GM18508 (cell line): ENCODE measurements around the gene LRRC25.
"Not testable (repeated sequence)": the region's sequence is repeated elsewhere in the genome, so short reads cannot be mapped to it uniquely, and the experiment has no call there.

Experiments
- ATAC-seq: cut with Tn5 transposase; IDR thresholded peaks from one replicate; pipeline ENCODE4 v1.9.1; 2021; ENCODE audit warnings: moderate number of reproducible peaks; ENCODE audit not compliant: insufficient read depth, unreplicated experiment

LRRC25 gene

GRCh38 chr19:18412610-18413239 lies 15.3 kb upstream of the LRRC25 start:
- no peak for ATAC-seq

DNA sequence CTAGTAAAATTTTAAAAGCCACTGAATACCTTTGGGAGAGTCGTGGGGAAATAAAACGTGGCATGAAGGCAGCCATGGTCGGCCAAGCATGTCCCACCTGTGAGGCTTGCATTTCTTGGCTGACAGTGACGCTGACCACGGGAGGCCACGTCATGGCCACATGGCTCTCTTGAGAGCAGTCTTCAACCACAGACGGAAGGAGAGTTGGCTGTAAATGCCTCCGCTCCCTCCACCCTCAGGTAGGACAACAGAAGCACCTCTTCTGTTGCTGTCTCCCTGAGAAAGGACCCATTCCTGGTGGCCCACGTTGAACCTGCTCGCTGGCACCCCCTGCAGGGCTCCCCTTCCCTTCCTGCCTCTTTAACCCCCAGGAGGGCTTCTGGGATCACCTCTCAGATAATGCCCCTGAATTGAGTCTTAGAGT lies 10.6 kb upstream of the LRRC25 start:
- no peak for ATAC-seq

DNA sequence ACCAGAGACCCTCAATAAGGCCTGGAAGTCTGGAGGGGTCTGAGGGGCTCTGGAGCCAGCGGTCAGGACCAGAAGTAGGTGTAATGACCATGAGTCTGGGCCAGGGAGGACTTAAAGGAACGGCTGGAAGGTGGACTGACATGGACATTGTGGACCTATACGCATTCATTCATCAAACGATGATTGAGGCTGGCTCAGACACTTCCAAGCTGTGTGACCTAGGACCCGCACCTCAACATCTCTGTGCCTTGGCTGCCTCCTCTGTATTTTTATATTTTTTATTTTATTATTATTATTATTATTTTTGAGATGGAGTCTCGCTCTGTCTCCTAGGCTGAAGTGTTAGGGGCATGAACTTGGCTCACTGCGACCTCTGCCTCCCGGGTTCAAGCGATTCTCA lies 9.3 kb upstream of the LRRC25 start:
- ATAC-seq: no peak

DNA sequence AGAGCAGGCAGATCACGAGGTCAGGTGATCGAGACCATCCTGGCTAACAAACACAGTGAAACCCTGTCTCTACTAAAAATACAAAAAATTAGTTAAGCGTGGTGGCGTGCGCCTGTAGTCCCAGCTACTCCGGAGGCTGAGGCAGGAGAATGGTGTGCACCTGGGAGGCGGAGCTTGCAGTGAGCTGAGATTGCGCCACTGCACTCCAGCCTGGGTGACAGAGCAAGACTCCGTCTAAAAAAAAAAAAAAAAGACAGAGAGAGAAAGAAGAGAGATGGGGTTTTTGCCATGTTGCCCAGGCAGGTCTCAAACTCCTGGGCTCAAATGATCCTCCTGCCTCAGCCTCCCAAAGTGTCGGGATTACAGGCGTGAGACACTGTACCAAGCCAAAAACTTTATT lies 8.3 kb upstream of the LRRC25 start:
- not testable (repeated sequence) for ATAC-seq

DNA sequence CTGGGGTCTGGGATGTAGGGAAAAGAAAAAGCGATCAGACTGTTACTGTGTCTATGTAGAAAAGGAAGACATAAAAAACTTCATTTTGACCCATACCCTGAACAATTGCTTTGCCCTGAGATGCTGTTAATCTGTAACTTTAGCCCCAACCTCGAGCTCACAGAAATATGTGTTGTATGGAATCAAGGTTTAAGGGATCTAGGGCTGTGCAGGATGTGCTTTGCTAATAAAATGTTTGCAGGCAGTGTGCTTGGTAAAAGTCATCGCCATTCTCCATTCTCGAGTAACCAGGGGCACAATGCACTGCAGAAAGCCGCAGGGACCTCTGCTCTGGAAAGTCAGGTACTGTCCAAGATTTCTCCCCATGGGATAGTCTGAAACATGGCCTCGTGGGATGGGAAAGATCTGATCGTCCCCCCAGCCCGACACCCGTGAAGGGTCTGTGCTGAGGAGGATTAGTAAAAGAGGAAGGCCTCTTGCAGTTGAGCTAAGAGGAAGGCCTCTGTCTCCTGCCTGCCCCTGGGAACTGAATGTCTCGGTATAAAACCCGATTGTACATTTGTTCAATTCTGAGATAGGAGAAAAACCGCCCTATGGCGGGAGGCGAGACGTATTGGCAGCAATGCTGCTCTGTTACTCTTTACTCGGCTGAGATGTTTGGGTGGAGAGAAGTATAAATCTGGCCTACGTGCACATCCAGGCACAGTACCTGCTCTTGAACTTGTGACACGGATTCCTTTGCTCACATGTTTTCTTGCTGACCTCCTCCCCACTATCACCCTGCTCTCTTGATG lies 5.2 kb upstream of the LRRC25 start:
- not testable (repeated sequence) for ATAC-seq

DNA sequence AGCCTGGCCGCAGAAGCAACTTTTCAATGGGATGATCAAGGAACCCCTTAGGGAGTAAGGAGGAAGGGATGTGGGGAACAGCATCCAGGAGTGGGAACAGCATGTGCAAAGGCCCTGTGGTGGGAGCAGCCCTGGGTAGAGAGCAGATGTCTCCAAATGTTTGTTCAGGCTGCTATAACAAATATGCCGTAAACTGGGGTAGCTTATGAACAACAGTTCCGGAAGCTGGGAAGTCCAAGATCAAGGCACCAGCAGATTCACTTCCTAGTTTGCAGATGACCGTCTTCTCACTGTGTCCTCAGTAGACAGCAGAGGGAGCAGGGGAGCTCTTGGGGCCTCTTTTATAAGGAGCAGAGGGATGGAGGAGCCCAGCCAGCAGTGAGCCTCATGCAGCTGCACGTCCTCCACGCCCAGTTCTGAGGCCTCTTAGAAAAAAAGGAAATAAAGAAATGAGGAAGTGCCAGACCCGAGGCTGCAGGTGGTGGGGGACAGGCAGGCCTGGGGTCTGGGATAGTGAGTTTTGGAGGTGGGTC lies 4.2 kb upstream of the LRRC25 start:
- ATAC-seq: no peak

GRCh38 chr19:18399008-18399407 lies 1.6 kb upstream of the LRRC25 start:
- ATAC-seq: no peak

GRCh38 chr19:18396471-18397241 lies 766 bp downstream of the LRRC25 start:
- ATAC-seq: no peak

DNA sequence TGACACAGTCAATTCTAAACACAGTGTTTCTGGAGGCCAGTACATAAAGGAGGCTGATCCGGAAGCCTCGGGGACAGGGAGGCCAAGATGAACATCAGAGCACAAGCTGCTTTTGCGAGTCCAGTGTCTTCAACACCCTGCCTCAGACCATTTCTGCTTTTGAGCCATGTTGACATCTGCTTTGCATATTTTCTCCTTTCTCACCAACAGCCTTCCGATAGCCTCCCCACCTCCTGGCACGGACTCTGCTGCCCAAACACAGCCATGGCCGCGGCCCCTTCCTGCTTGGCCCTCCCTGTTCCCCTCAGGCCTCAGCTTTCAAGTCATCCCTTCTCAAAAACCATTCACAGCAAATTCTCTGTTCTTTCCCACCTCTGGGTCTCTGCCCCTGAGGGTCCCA lies 3.6 kb downstream of the LRRC25 start:
- ATAC-seq: no peak

DNA sequence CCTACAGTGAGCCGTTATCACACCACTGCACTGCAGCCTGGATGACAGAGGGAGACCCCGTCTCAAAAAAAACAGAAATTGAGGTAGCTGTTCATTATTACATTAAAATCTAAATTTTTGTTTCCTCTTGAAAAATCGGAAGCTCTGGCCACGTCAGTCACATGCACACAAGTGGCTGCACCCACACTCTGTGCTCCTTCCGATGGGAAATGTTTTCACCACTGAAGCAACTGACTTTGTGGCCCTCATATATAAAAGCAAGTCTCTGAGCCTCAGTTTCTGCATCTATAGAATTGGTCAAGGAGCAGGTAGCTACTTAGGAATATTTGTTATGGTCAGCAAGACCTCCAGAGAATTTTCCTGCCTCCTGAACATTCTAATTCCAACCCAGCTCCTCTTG lies 4.5 kb downstream of the LRRC25 start:
- no peak for ATAC-seq

DNA sequence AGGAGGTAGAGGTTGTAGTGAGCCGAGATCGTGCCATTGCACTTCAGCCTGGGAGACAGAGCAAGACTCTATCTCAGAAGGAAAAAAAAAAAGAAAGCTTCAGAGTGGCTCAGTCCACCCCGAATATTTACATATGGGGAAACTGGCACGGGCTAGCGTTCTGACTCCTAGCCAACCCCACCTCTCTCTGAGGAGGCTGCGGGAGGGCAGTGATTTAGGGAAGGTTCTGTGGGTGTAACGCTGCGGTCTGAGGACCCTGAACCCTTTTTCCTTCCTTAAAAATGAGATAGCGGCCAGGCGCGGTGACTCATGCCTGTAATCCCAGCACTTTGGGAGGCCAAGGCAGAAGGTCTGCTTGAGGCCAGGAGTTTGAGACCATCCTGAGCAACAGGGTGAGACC lies 5.0 kb downstream of the LRRC25 start:
- ATAC-seq: no peak

- ATAC-seq: no peak
Measured at GRCh38 chr19:18391509-18392075, 5.8 kb downstream of the LRRC25 start.

DNA sequence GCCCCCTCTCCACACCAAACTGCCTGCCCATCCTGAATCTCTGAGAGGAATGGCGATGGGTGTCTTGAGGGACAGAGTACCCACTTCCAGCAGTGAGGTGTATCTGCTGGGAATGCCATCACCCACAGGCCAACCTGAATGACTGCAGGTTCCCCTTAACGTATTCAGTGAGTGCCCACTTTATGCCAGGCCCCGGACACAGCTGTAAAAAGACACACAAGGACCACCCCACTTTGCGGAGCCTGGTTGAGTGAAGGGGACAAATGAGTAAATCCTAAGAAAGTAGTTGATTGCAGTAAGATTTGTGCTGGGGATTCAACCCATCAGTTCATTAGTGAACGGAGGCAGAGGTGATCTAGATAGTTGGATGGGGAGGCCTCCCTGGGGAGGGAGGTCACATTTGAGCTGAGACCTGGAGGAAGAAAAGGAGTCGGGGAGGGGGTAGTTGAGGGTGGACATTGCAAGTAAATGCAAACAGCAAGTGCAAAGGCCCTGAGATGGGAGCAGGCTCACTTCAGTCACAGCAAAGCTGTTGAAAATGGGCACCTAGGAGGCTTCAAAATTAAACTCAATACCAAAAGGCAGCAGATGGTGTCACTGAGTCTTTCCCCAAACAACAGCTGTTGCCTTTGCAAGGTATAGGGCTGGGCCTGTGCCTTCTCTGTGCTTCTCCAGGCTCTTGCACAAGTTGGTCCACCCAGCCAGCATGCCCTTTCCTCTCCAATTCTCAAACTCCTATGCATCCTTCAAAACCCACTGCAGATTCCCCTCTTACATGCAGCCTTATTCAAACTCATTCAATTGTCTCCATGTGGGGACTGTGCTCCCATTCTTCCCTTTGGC lies 7.1 kb downstream of the LRRC25 start:
- ATAC-seq: no peak

DNA sequence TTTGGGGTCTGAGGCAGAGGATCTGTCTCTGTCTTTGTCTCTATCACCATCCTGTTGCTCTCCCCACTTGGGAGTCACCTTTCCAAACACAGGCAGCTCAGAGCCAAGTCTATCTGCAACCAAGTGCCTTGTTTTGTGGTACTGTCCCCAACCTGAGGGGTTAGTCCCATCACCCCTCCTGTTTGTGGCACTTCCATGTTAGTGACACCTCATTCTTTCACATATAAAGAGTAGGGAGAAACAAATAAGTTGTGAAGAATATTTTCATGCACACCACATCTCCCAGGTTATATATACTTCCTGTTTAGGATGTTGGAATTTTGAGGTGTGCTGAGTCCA lies 7.7 kb downstream of the LRRC25 start:
- ATAC-seq: no peak

GRCh38 chr19:18388960-18389725 lies 8.3 kb downstream of the LRRC25 start:
- ATAC-seq: no peak

GRCh38 chr19:18388100-18388959 lies 9.1 kb downstream of the LRRC25 start:
- ATAC-seq: peak; percentile 42

DNA sequence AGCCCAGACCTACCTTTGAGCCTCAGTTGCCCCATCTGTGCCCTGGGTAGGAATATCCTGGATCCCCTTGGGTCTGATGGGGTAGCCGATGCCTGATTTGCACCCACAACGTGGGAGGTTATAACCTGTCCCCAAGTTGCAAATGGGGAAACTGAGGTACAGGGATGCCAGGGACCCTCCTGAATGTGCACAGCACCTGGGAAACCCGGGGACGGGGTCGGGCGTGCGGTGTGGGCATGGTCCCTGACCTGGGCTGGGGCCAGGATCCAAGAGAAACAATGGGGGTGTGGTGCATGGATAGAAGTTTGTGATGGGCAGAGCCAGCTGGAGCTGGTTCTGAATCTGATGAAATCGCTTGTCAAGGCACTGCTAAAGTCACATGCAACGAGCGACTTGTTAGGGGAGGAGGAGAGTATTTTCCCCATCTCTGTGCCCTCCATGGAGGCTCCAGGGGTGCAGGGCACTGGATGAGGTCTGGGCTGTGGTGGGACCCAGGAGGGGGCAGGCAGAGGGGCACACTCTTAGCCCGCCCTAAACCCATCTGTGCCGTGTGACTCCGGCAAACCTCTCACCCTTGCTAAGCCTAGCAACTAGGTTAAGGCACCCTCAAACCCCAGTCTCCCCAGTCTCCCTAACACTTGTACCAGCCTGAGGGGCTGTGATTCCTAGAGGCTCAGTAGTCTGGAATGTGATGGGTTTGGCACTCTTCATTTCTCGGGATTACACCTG lies 10.7 kb downstream of the LRRC25 start:
- ATAC-seq: no peak
